SK-N-MC (cell line): ENCODE results near the gene TTF1.

Source experiments
- EZH2 ChIP-seq: fragments of 200-600 bp; sonication (generic); IDR thresholded peaks from one replicate; pipeline ENCODE4 v1.6.1; 2017; ENCODE audit warnings: antibody characterized with exemption
- FOXP2 ChIP-seq: optimal IDR thresholded peaks from 2 replicates; pipeline ENCODE3; 2011; ENCODE audit warnings: mild to moderate bottlenecking, moderate library complexity; ENCODE audit not compliant: insufficient read depth; ENCODE audit errors: extremely low read length, control extremely low read depth
- POLR2AphosphoS5 ChIP-seq: IDR thresholded peaks from 2 replicates; pipeline ENCODE4 v1.6.1; 2012; ENCODE audit warnings: mild to moderate bottlenecking, low read depth, low read length, borderline replicate concordance

GRCh38 chr9:132384376-132384775, 22.3 kb downstream of the TTF1 start:
- TF ChIP-seq EZH2 = no peak
- no peak for TF ChIP-seq POLR2AphosphoS5
- no peak for TF ChIP-seq FOXP2
